Thyroid gland (tissue), 4 donors: ENCODE measurements around the gene NMNAT2. TPM values are rescaled to one million over a fixed set of nuclear protein-coding genes. Genes with fewer than 3 reads are reported as not detected.

Source experiments
- DNase-seq, 2 donors: peaks; one replicate each; pipeline ENCODE4 v3.0.0-alpha.2; 2019
- H3K27ac ChIP-seq, 3 donors: fragments of 200-600 bp; sonication (generic); 1 replicate in 2 of 3; 2 replicates in 1 of 3; pipeline ENCODE4 v1.5.1; 2016 to 2019; ENCODE audit warnings: mild to moderate bottlenecking in 1 of 3, moderate library complexity in 1 of 3
- H3K27me3 ChIP-seq: fragments of 200-600 bp; sonication (generic); one replicate; pipeline ENCODE4 v1.5.1; 2019
- H3K36me3 ChIP-seq, 2 donors: fragments of 200-600 bp; sonication (generic); one replicate each; pipeline ENCODE4 v1.5.1; 2016 to 2019
- H3K4me1 ChIP-seq, 2 donors: fragments of 200-600 bp; sonication (generic); one replicate each; pipeline ENCODE4 v1.5.1; 2017 to 2019
- H3K4me3 ChIP-seq, 3 donors: fragments of 200-600 bp; sonication (generic); replicated peaks in 1 of 3; 1 replicate in 2 of 3; 2 replicates in 1 of 3; pipeline ENCODE4 v1.5.1; 2016; ENCODE audit warnings: mild to moderate bottlenecking in 1 of 3
- H3K9me3 ChIP-seq: fragments of 200-600 bp; sonication (generic); one replicate; pipeline ENCODE4 v1.5.1; 2017
- POLR2A ChIP-seq, 2 donors: fragments of 450-650 bp; IDR thresholded peaks; one replicate each; pipeline ENCODE4 v1.6.1; 2017; ENCODE audit warnings: antibody characterized with exemption in 2 of 2, mild to moderate bottlenecking in 2 of 2, moderate library complexity in 1 of 2
- WGBS, 2 donors: methylation state at CpG; one replicate each; pipeline ENCODE4 v1.1.5; 2017; 5-methylcytosine and 5-hydroxymethylcytosine counted together
- intact Hi-C: fragments of 100-400 bp; cut with DNase I; formaldehyde crosslinking; loops from one replicate; pipeline ENCODE4 v1.15.1; 2023
- total RNA-seq, 4 donors: library from RNA; depleted of rRNA; stranded (reverse); fragments of >200 nt; gene quantifications; one replicate each; pipeline ENCODE4 v1.2.3, GENCODE V29; 2016
- TF ChIP-seq, protein P1 (sequence below), 6 experiments: fragments of 200-600 bp in 3 of 6; fragments of 450-650 bp in 3 of 6; sonication (generic) in 3 of 6; IDR thresholded peaks; one replicate each; pipeline ENCODE4 v1.5.1; 2016 to 2019; ENCODE audit warnings: antibody characterized with exemption in 6 of 6, mild to moderate bottlenecking in 2 of 6, inconsistent platforms in 1 of 6, moderate library complexity in 1 of 6

NMNAT2 gene
- total RNA-seq, 4 donors from 2014 or later: 7.6 to 39.5 (median 17.3) TPM

- WGBS, 2 donors: 96 to 97% methylated on average over 2 of the region's 2 CpGs
- TF ChIP-seq, protein P1, sequence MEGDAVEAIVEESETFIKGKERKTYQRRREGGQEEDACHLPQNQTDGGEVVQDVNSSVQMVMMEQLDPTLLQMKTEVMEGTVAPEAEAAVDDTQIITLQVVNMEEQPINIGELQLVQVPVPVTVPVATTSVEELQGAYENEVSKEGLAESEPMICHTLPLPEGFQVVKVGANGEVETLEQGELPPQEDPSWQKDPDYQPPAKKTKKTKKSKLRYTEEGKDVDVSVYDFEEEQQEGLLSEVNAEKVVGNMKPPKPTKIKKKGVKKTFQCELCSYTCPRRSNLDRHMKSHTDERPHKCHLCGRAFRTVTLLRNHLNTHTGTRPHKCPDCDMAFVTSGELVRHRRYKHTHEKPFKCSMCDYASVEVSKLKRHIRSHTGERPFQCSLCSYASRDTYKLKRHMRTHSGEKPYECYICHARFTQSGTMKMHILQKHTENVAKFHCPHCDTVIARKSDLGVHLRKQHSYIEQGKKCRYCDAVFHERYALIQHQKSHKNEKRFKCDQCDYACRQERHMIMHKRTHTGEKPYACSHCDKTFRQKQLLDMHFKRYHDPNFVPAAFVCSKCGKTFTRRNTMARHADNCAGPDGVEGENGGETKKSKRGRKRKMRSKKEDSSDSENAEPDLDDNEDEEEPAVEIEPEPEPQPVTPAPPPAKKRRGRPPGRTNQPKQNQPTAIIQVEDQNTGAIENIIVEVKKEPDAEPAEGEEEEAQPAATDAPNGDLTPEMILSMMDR (IDR thresholded peaks at IDR 0.05): no peak
- no peak for TF ChIP-seq POLR2A (IDR thresholded peaks at IDR 0.05)
- intact Hi-C loops: no loop called here
Measured at GRCh38 chr1:183375381-183375780, 42.8 kb downstream of the NMNAT2 start.

GRCh38 chr1:183374825-183375224 is 43.4 kb downstream of the NMNAT2 start:
- Histone ChIP-seq H3K36me3 (no peaks in the 10 kb centered on the region), H3K27me3 (no peaks in the 10 kb centered on the region), H3K4me1 (peaks cover 4 to 12% of the 10 kb centered on the region in 2 donors), H3K27ac (no peak overlapping the region), H3K9me3 (no peaks in the 10 kb centered on the region), H3K4me3 (no peak overlapping the region)
- DNase-seq: no peak
- 70 to 78% methylated on average over 2 of the region's 2 CpGs for WGBS, 2 donors
- intact Hi-C loops: no loop called here
- TF ChIP-seq POLR2A (IDR thresholded peaks at IDR 0.05): no peak
- TF ChIP-seq, protein P1 (IDR thresholded peaks at IDR 0.05): no peak

More at GRCh38 chr1:183375381-183375780, 42.8 kb downstream of the NMNAT2 start:
- DNase-seq: no peak
- Histone ChIP-seq H3K4me1 (peaks cover 4 to 7% of the 10 kb centered on the region in 2 donors), H3K36me3 (no peaks in the 10 kb centered on the region), H3K9me3 (no peaks in the 10 kb centered on the region), H3K27me3 (no peaks in the 10 kb centered on the region), H3K4me3 (no peak overlapping the region), H3K27ac (no peak overlapping the region)

- 80 to 85% methylated on average over 3 to 4 of the region's 4 CpGs for WGBS, 2 donors
- Histone ChIP-seq H3K4me1 (peaks cover 4 to 18% of the 10 kb centered on the region in 2 donors), H3K27me3 (no peaks in the 10 kb centered on the region), H3K4me3 (no peak overlapping the region), H3K9me3 (no peaks in the 10 kb centered on the region), H3K36me3 (no peaks in the 10 kb centered on the region), H3K27ac (no peak overlapping the region)
- no peak for DNase-seq
- intact Hi-C loops: no loop called here
- TF ChIP-seq, protein P1 (IDR thresholded peaks at IDR 0.05): no peak
- no peak for TF ChIP-seq POLR2A (IDR thresholded peaks at IDR 0.05)
Measured at GRCh38 chr1:183372586-183373230, 45.5 kb downstream of the NMNAT2 start.

GRCh38 chr1:183370399-183371058 is 47.7 kb downstream of the NMNAT2 start:
- no peaks in the 10 kb centered on the region for H3K36me3 ChIP-seq
- no peak overlapping the region for H3K4me3 ChIP-seq
- peaks cover 4 to 18% of the 10 kb centered on the region in 2 donors for H3K4me1 ChIP-seq
- H3K27ac ChIP-seq: peak overlapping the region; percentile 58 to 76 (median 65)
- 36 to 42% methylated on average over 8 of the region's 8 CpGs for WGBS, 2 donors
- peak in 1 of 2 donors; percentile 41 for TF ChIP-seq POLR2A (IDR thresholded peaks at IDR 0.05)
- TF ChIP-seq, protein P1 (IDR thresholded peaks at IDR 0.05): no peak
- H3K27me3 ChIP-seq: no peaks in the 10 kb centered on the region
- no peaks in the 10 kb centered on the region for H3K9me3 ChIP-seq
- peak; percentile 97 to 98 for DNase-seq
- intact Hi-C loops: no loop called here
